GM21825 (cell line): ENCODE measurements around the gene RNF145.
"Not testable (repeated sequence)": the region's sequence is repeated elsewhere in the genome, so short reads cannot be mapped to it uniquely, and the experiment has no call there.

Source experiments
- ATAC-seq: cut with Tn5 transposase; IDR thresholded peaks from one replicate; pipeline ENCODE4 v1.9.1; 2021; ENCODE audit warnings: mild to moderate bottlenecking, moderate library complexity; ENCODE audit not compliant: unreplicated experiment

Gene RNF145

GRCh38 chr5:159209438-159210209 lies at the start of gene RNF145:
TSS of gene RNF145 (minus strand) at chr5:159209553. CDS start at chr5:159203617, 5,936 bp downstream.
- peak; percentile 62 for ATAC-seq

GRCh38 chr5:159258361-159258760 lies 49.0 kb upstream of the RNF145 start:
- ATAC-seq: no peak

GRCh38 chr5:159257629-159258283 lies 48.4 kb upstream of the RNF145 start:
- no peak for ATAC-seq

- ATAC-seq: no peak
Measured at GRCh38 chr5:159257007-159257406, 47.7 kb upstream of the RNF145 start.

GRCh38 chr5:159252195-159252594 lies 42.8 kb upstream of the RNF145 start:
- no peak for ATAC-seq

GRCh38 chr5:159249158-159249557 lies 39.8 kb upstream of the RNF145 start:
- no peak for ATAC-seq

GRCh38 chr5:159244890-159245289 lies 35.5 kb upstream of the RNF145 start:
- no peak for ATAC-seq

- no peak for ATAC-seq
Measured at GRCh38 chr5:159244163-159244562, 34.8 kb upstream of the RNF145 start.

- no peak for ATAC-seq
Measured at GRCh38 chr5:159243385-159243784, 34.0 kb upstream of the RNF145 start.

- no peak for ATAC-seq
Measured at GRCh38 chr5:159242656-159243055, 33.3 kb upstream of the RNF145 start.

- no peak for ATAC-seq
Measured at GRCh38 chr5:159241946-159242552, 32.7 kb upstream of the RNF145 start.

- ATAC-seq: no peak
Measured at GRCh38 chr5:159240301-159240870, 31.0 kb upstream of the RNF145 start.

GRCh38 chr5:159235871-159236520 lies 26.6 kb upstream of the RNF145 start:
- ATAC-seq: not testable (repeated sequence)

- no peak for ATAC-seq
Measured at GRCh38 chr5:159231167-159231566, 21.8 kb upstream of the RNF145 start.

- no peak for ATAC-seq
Measured at GRCh38 chr5:159230657-159231056, 21.3 kb upstream of the RNF145 start.

- ATAC-seq: not testable (repeated sequence)
Measured at GRCh38 chr5:159228097-159228496, 18.7 kb upstream of the RNF145 start.

GRCh38 chr5:159227452-159227851 lies 18.1 kb upstream of the RNF145 start:
- no peak for ATAC-seq

- ATAC-seq: no peak
Measured at GRCh38 chr5:159226451-159226850, 17.1 kb upstream of the RNF145 start.

GRCh38 chr5:159224471-159224870 lies 15.1 kb upstream of the RNF145 start:
- ATAC-seq: no peak

GRCh38 chr5:159223469-159223868 lies 14.1 kb upstream of the RNF145 start:
- no peak for ATAC-seq

- no peak for ATAC-seq
Measured at GRCh38 chr5:159220206-159220605, 10.9 kb upstream of the RNF145 start.
